Smooth muscle cell (in vitro differentiated cells): Measurements from ENCODE around the gene CAMK2G. TPM values are rescaled to one million over a fixed set of nuclear protein-coding genes. Genes with fewer than 3 reads are reported as not detected.

Experiments
- DNase-seq: peaks from one replicate; lab custom pipeline; 2025; ENCODE audit not compliant: unreplicated experiment; lab: John Stamatoyannopoulos, UW
- H2AFZ ChIP-seq: fragments of 200-600 bp; sonication (generic); 2 replicates; pipeline ENCODE4 v1.6.0; 2016; ENCODE audit warnings: antibody characterized with exemption, low read depth, mild to moderate bottlenecking
- H3F3A ChIP-seq: fragments of 200-600 bp; sonication (generic); 2 replicates; pipeline ENCODE4 v1.6.0; 2017; ENCODE audit warnings: antibody characterized with exemption, low read depth
- H3K27ac ChIP-seq: fragments of 200-600 bp; sonication (generic); 2 replicates; pipeline ENCODE4 v1.5.1; 2016; ENCODE audit warnings: low read depth, mild to moderate bottlenecking
- H3K27me3 ChIP-seq: fragments of 200-600 bp; sonication (generic); 2 replicates; pipeline ENCODE4 v1.6.1; 2016; ENCODE audit warnings: low read depth, mild to moderate bottlenecking
- H3K36me3 ChIP-seq: fragments of 200-600 bp; sonication (generic); 2 replicates; pipeline ENCODE4 v1.5.1; 2016; ENCODE audit warnings: low read depth
- H3K4me1 ChIP-seq: fragments of 200-600 bp; sonication (generic); 2 replicates; pipeline ENCODE4 v1.5.1; 2016; ENCODE audit warnings: low read depth
- H3K4me2 ChIP-seq: fragments of 200-600 bp; sonication (generic); 2 replicates; pipeline ENCODE4 v1.6.0; 2016; ENCODE audit warnings: mild to moderate bottlenecking
- H3K4me3 ChIP-seq: fragments of 200-600 bp; sonication (generic); 2 replicates; pipeline ENCODE4 v1.5.1; 2016; ENCODE audit warnings: mild to moderate bottlenecking
- H3K79me2 ChIP-seq: fragments of 200-600 bp; sonication (generic); 2 replicates; pipeline ENCODE4 v1.6.0; 2016; ENCODE audit warnings: low read depth, mild to moderate bottlenecking
- H3K9ac ChIP-seq: fragments of 200-600 bp; sonication (generic); 2 replicates; pipeline ENCODE4 v1.6.0; 2016; ENCODE audit warnings: low read depth
- H3K9me3 ChIP-seq: fragments of 200-600 bp; sonication (generic); replicated peaks from 2 replicates; pipeline ENCODE4 v1.5.1; 2016; ENCODE audit warnings: low read depth
- H4K20me1 ChIP-seq: fragments of 200-600 bp; sonication (generic); 2 replicates; pipeline ENCODE4 v1.6.0; 2016; ENCODE audit warnings: low read depth
- WGBS: methylation state at CpG from one replicate; pipeline ENCODE4 v1.1.7; 2016; ENCODE audit warnings: low lambda C conversion rate; 5-methylcytosine and 5-hydroxymethylcytosine counted together
- polyA plus RNA-seq: library from polyadenylated mRNA; unstranded; fragments of >200 nt; fragmentation: Nextera tagmentation; extraction: Ambion mirVana; gene quantifications from 2 replicates; pipeline ENCODE4 v1.2.1, GENCODE V29; 2016
- total RNA-seq: library from RNA; depleted of rRNA; stranded (reverse); fragments of >200 nt; gene quantifications from 2 replicates; pipeline ENCODE4 v1.2.3, GENCODE V29; 2014
- TF ChIP-seq, protein P1 (sequence below): fragments of 200-600 bp; sonication (generic); IDR thresholded peaks from 2 replicates; pipeline ENCODE4 v1.5.1; 2017; ENCODE audit warnings: borderline replicate concordance, mild to moderate bottlenecking, antibody characterized with exemption; ENCODE audit not compliant: insufficient read depth, poor library complexity, severe bottlenecking

The CAMK2G gene
- total and polyA plus RNA-seq, 2 experiments from 2014 or later: 2.2 to 10.8 TPM

- Histone ChIP-seq H3K4me1 (no peaks in the 10 kb centered on the region), H3K79me2 (no peaks in the 10 kb centered on the region), H3K27ac (no peak overlapping the region), H4K20me1 (peaks cover 11% of the 10 kb centered on the region), H3K4me2 (no peak overlapping the region), H3K27me3 (no peaks in the 10 kb centered on the region), H2AFZ (no peak overlapping the region), H3K4me3 (no peak overlapping the region), H3K36me3 (no peaks in the 10 kb centered on the region), H3K9ac (no peak overlapping the region), H3K9me3 (no peaks in the 10 kb centered on the region), H3F3A (no peaks in the 10 kb centered on the region)
- no peak for DNase-seq
- 90% methylated on average over 7 of the region's 7 CpGs for whole genome bisulfite sequencing
- TF ChIP-seq, protein P1, sequence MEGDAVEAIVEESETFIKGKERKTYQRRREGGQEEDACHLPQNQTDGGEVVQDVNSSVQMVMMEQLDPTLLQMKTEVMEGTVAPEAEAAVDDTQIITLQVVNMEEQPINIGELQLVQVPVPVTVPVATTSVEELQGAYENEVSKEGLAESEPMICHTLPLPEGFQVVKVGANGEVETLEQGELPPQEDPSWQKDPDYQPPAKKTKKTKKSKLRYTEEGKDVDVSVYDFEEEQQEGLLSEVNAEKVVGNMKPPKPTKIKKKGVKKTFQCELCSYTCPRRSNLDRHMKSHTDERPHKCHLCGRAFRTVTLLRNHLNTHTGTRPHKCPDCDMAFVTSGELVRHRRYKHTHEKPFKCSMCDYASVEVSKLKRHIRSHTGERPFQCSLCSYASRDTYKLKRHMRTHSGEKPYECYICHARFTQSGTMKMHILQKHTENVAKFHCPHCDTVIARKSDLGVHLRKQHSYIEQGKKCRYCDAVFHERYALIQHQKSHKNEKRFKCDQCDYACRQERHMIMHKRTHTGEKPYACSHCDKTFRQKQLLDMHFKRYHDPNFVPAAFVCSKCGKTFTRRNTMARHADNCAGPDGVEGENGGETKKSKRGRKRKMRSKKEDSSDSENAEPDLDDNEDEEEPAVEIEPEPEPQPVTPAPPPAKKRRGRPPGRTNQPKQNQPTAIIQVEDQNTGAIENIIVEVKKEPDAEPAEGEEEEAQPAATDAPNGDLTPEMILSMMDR: no peak
These were observed 14.4 kb downstream of the CAMK2G start for GRCh38 chr10:73859784-73860491.

DNA sequence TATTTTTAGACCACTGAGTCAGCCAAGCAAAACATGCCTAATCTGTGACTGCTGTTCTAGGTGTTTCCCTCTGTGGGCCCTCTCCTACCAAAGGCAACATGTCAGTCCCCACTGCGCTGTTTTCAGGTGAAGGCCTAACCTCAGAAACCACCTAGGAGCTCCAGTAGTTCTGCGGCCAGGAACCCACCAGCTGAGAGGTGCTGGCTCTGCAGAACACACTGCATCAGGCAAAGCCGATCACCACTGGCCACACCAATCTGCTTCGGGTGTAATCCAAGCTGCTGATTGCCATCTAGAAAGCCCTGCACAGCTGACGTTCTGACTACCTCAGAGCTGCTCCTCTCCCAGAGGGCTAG lies 14.9 kb downstream of the CAMK2G start:
- no peaks in the 10 kb centered on the region for H3K36me3 ChIP-seq
- H3K4me2 ChIP-seq: no peak overlapping the region
- no peaks in the 10 kb centered on the region for H3K4me1 ChIP-seq
- no peaks in the 10 kb centered on the region for H3K27me3 ChIP-seq
- DNase-seq: no peak
- no peak overlapping the region for H3K27ac ChIP-seq
- no peak overlapping the region for H3K4me3 ChIP-seq
- no peaks in the 10 kb centered on the region for H3K79me2 ChIP-seq
- no peak overlapping the region for H2AFZ ChIP-seq
- H3K9me3 ChIP-seq: no peaks in the 10 kb centered on the region
- peaks cover 11% of the 10 kb centered on the region for H4K20me1 ChIP-seq
- TF ChIP-seq, protein P1: no peak
- 91% methylated on average over 5 of the region's 5 CpGs for WGBS
- H3F3A ChIP-seq: no peaks in the 10 kb centered on the region
- H3K9ac ChIP-seq: no peak overlapping the region

DNA sequence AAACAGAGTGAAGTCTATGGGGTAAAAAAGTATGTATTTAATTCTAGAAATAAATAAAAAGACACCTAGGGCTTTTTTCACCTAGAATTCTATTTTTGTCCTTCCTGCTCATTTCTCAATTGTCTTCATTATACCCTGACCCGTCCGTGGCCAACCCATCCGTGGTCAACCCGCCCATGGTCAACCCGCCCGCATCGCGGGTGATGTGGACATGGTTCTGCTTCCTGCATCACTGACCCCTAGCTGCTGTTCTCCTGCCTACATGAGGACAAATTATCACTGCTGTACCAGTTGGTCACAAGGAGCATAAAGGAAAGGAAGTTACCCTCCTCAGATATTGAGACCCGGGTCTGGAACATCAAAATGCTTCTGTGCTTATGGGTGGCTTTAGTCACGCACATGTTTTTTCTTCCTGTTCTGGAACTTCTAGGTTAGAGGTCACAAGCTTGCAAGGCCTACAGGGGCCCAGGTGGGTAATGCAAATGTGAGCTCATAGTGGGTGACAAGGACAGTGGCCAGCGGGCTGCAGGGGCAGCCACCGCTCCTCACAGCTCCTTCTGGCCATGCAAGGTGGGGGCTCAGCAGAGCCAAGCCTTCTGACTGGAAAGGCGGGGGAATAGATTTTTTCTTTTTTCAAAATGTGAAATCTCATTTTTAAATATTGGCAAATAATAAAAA lies 15.5 kb downstream of the CAMK2G start:
- no peaks in the 10 kb centered on the region for H3K4me1 ChIP-seq
- no peak overlapping the region for H3K4me2 ChIP-seq
- 98% methylated on average over 13 of the region's 13 CpGs for WGBS
- H3K27ac ChIP-seq: no peak overlapping the region
- no peaks in the 10 kb centered on the region for H3K36me3 ChIP-seq
- H3K4me3 ChIP-seq: no peak overlapping the region
- H3K9ac ChIP-seq: no peak overlapping the region
- peaks cover 9% of the 10 kb centered on the region for H4K20me1 ChIP-seq
- no peak for DNase-seq
- no peaks in the 10 kb centered on the region for H3K79me2 ChIP-seq
- H3F3A ChIP-seq: no peaks in the 10 kb centered on the region
- TF ChIP-seq, protein P1: no peak
- no peak overlapping the region for H2AFZ ChIP-seq
- no peaks in the 10 kb centered on the region for H3K27me3 ChIP-seq
- H3K9me3 ChIP-seq: no peaks in the 10 kb centered on the region
